ENCODE measurements around the gene ARMC5. TPM values are rescaled to one million over a fixed set of nuclear protein-coding genes. Genes with fewer than 3 reads are reported as not detected.
A peak's percentile ranks its signal among the peaks of the same experiment; 100 is the strongest.
"Not testable (repeated sequence)": the region's sequence is repeated elsewhere in the genome, so short reads cannot be mapped to it uniquely, and the experiment has no call there.

The ARMC5 gene
- 1 to 10 TPM; 4.2 to 8.2 (median 6.1) TPM for polyA plus RNA-seq (ENCODE audit: low read depth in 6 of 6)

- ATAC-seq (ENCODE audit: low read depth in 2 of 2) (peak; percentile 74 to 77), DNase-seq (peak; percentile 97)
- peaks cover 5 to 15% of the 10 kb centered on the region in 2 donors for H3K36me3 Mint-ChIP-seq
- H3K4me1 Mint-ChIP-seq = peaks cover 20 to 49% (median 40%) of the 10 kb centered on the region in 3 donors
- H3K4me3 Mint-ChIP-seq = peak within 1 kb of the TSS; percentile 83 to 97 (median 94)
- H3K27ac Mint-ChIP-seq = peak within 1 kb of the TSS; percentile 97 to 99 (median 98)
- no peaks in the 10 kb centered on the region for H3K9me3 Mint-ChIP-seq
- H3K27me3 Mint-ChIP-seq = no peaks in the 10 kb centered on the region
Observed at GRCh38 chr16:31458844-31459686, at the start of gene ARMC5. ARMC5 (plus strand) TSS chr16:31459501; CDS start chr16:31459525, 24 bp downstream.

- H3K36me3 Mint-ChIP-seq = no peaks in the 10 kb centered on the region
- DNase-seq (no peak), ATAC-seq (ENCODE audit: low read depth in 2 of 2) (no peak)
- no peak overlapping the region for H3K27ac Mint-ChIP-seq
- no peaks in the 10 kb centered on the region for H3K9me3 Mint-ChIP-seq
- no peak overlapping the region for H3K4me3 Mint-ChIP-seq
- peaks cover 16 to 49% (median 44%) of the 10 kb centered on the region in 3 donors for H3K27me3 Mint-ChIP-seq
- peaks cover 0 to 8% (median 6%) of the 10 kb centered on the region in 3 donors for H3K4me1 Mint-ChIP-seq
Observed at GRCh38 chr16:31410082-31410481, 49.2 kb upstream of the ARMC5 start.

- H3K36me3 Mint-ChIP-seq = no peaks in the 10 kb centered on the region
- H3K4me3 Mint-ChIP-seq = no peak overlapping the region
- DNase-seq (no peak), ATAC-seq (ENCODE audit: low read depth in 2 of 2) (no peak)
- no peaks in the 10 kb centered on the region for H3K9me3 Mint-ChIP-seq
- H3K4me1 Mint-ChIP-seq = peaks cover 0 to 8% (median 6%) of the 10 kb centered on the region in 3 donors
- H3K27ac Mint-ChIP-seq = peak overlapping the region in 1 of 6 donors; percentile 69
- H3K27me3 Mint-ChIP-seq = peaks cover 24 to 61% (median 56%) of the 10 kb centered on the region in 3 donors
Observed at GRCh38 chr16:31411024-31411844, 48.1 kb upstream of the ARMC5 start.

- peaks cover 24 to 64% (median 60%) of the 10 kb centered on the region in 3 donors for H3K27me3 Mint-ChIP-seq
Observed at GRCh38 chr16:31412750-31413149, 46.6 kb upstream of the ARMC5 start.

GRCh38 chr16:31413381-31413780 lies 45.9 kb upstream of the ARMC5 start:
- Mint-ChIP-seq H3K4me1 (peaks cover 0 to 8% (median 6%) of the 10 kb centered on the region in 3 donors), H3K4me3 (peak overlapping the region in 1 of 8 donors; percentile 37), H3K9me3 (peaks cover 0 to 6% (median 2%) of the 10 kb centered on the region in 7 donors), H3K27ac (peak overlapping the region in 1 of 6 donors; percentile 4), H3K36me3 (peaks cover 0 to 7% of the 10 kb centered on the region in 2 donors), H3K27me3 (peaks cover 21 to 68% (median 61%) of the 10 kb centered on the region in 3 donors)
- no peak for ATAC-seq (ENCODE audit: low read depth in 2 of 2)
- no peak for DNase-seq

More at GRCh38 chr16:31412750-31413149, 46.6 kb upstream of the ARMC5 start:
- DNase-seq = no peak
- peaks cover 0 to 1% (median 0%) of the 10 kb centered on the region in 7 donors for H3K9me3 Mint-ChIP-seq
- H3K36me3 Mint-ChIP-seq = peaks cover 0 to under 1% of the 10 kb centered on the region in 2 donors
- ATAC-seq (ENCODE audit: low read depth in 2 of 2) = no peak
- peaks cover 0 to 8% (median 6%) of the 10 kb centered on the region in 3 donors for H3K4me1 Mint-ChIP-seq
- no peak overlapping the region for H3K4me3 Mint-ChIP-seq
- peak overlapping the region in 1 of 6 donors; percentile 85 for H3K27ac Mint-ChIP-seq

GRCh38 chr16:31413943-31414342 lies 45.4 kb upstream of the ARMC5 start:
- ATAC-seq (ENCODE audit: low read depth in 2 of 2) (no peak), DNase-seq (no peak)
- Mint-ChIP-seq H3K4me3 (no peak overlapping the region), H3K9me3 (peaks cover 0 to 6% (median 2%) of the 10 kb centered on the region in 7 donors), H3K27me3 (peaks cover 17 to 65% (median 58%) of the 10 kb centered on the region in 3 donors), H3K4me1 (peaks cover 0 to 8% (median 6%) of the 10 kb centered on the region in 3 donors), H3K27ac (no peak overlapping the region), H3K36me3 (peaks cover 0 to 8% of the 10 kb centered on the region in 2 donors)

GRCh38 chr16:31414706-31415105 lies 44.6 kb upstream of the ARMC5 start:
- ATAC-seq (ENCODE audit: low read depth in 2 of 2) (no peak), DNase-seq (no peak)
- Mint-ChIP-seq H3K36me3 (peaks cover 0 to 8% of the 10 kb centered on the region in 2 donors), H3K4me3 (no peak overlapping the region), H3K27me3 (peaks cover 17 to 61% (median 55%) of the 10 kb centered on the region in 3 donors), H3K4me1 (peaks cover 0 to 8% (median 6%) of the 10 kb centered on the region in 3 donors), H3K9me3 (peaks cover 0 to 6% (median 2%) of the 10 kb centered on the region in 7 donors), H3K27ac (peak overlapping the region in 3 of 6 donors; percentile 12 to 33 (median 26))

- Mint-ChIP-seq H3K27ac (no peak overlapping the region), H3K9me3 (peaks cover 0 to 6% (median 2%) of the 10 kb centered on the region in 7 donors), H3K4me1 (peaks cover 0 to 8% (median 6%) of the 10 kb centered on the region in 3 donors), H3K36me3 (peaks cover 0 to 8% of the 10 kb centered on the region in 2 donors), H3K4me3 (no peak overlapping the region), H3K27me3 (peaks cover 17 to 55% (median 55%) of the 10 kb centered on the region in 3 donors)
- ATAC-seq (ENCODE audit: low read depth in 2 of 2) (no peak), DNase-seq (no peak)
Observed at GRCh38 chr16:31416371-31416770, 42.9 kb upstream of the ARMC5 start.

GRCh38 chr16:31417036-31417435 lies 42.3 kb upstream of the ARMC5 start:
- not testable (repeated sequence) for H3K36me3 Mint-ChIP-seq; H3K4me1 Mint-ChIP-seq; DNase-seq; ATAC-seq (ENCODE audit: low read depth in 2 of 2); H3K4me3 Mint-ChIP-seq; H3K9me3 Mint-ChIP-seq; H3K27ac Mint-ChIP-seq
- peaks cover 17 to 55% (median 54%) of the 10 kb centered on the region in 3 donors for H3K27me3 Mint-ChIP-seq

- H3K4me3 Mint-ChIP-seq = no peak overlapping the region
Observed at GRCh38 chr16:31417916-31418315, 41.4 kb upstream of the ARMC5 start.

GRCh38 chr16:31420037-31420436 lies 39.3 kb upstream of the ARMC5 start:
- H3K27ac Mint-ChIP-seq = no peak overlapping the region
- DNase-seq = no peak
- H3K27me3 Mint-ChIP-seq = peaks cover 17 to 60% (median 58%) of the 10 kb centered on the region in 3 donors
- ATAC-seq (ENCODE audit: low read depth in 2 of 2) = no peak
- H3K4me1 Mint-ChIP-seq = no peaks in the 10 kb centered on the region
- peaks cover 0 to 6% (median 2%) of the 10 kb centered on the region in 7 donors for H3K9me3 Mint-ChIP-seq
- H3K36me3 Mint-ChIP-seq = peaks cover 0 to 8% of the 10 kb centered on the region in 2 donors
- no peak overlapping the region for H3K4me3 Mint-ChIP-seq

More at GRCh38 chr16:31417916-31418315, 41.4 kb upstream of the ARMC5 start:
- DNase-seq (no peak), ATAC-seq (ENCODE audit: low read depth in 2 of 2) (no peak)
- H3K36me3 Mint-ChIP-seq = peaks cover 0 to 8% of the 10 kb centered on the region in 2 donors
- peaks cover 0 to 6% (median 2%) of the 10 kb centered on the region in 7 donors for H3K9me3 Mint-ChIP-seq
- H3K27ac Mint-ChIP-seq = peak overlapping the region in 1 of 6 donors; percentile 31
- peaks cover 0 to 8% (median 6%) of the 10 kb centered on the region in 3 donors for H3K4me1 Mint-ChIP-seq
- H3K27me3 Mint-ChIP-seq = peaks cover 18 to 54% (median 52%) of the 10 kb centered on the region in 3 donors

- H3K9me3 Mint-ChIP-seq = peaks cover 0 to 6% (median 2%) of the 10 kb centered on the region in 7 donors
- no peaks in the 10 kb centered on the region for H3K4me1 Mint-ChIP-seq
- DNase-seq (no peak), ATAC-seq (ENCODE audit: low read depth in 2 of 2) (no peak)
- peaks cover 14 to 60% (median 57%) of the 10 kb centered on the region in 3 donors for H3K27me3 Mint-ChIP-seq
- peaks cover 0 to 8% of the 10 kb centered on the region in 2 donors for H3K36me3 Mint-ChIP-seq
- H3K27ac Mint-ChIP-seq = no peak overlapping the region
- no peak overlapping the region for H3K4me3 Mint-ChIP-seq
Observed at GRCh38 chr16:31421587-31421986, 37.7 kb upstream of the ARMC5 start.

GRCh38 chr16:31423241-31423640 lies 36.1 kb upstream of the ARMC5 start:
- Mint-ChIP-seq H3K36me3 (peaks cover 0 to 3% of the 10 kb centered on the region in 2 donors), H3K4me1 (peaks cover 0 to 6% (median 0%) of the 10 kb centered on the region in 3 donors), H3K9me3 (peaks cover 0 to 2% (median 0%) of the 10 kb centered on the region in 7 donors), H3K27me3 (peaks cover 14 to 50% (median 50%) of the 10 kb centered on the region in 3 donors), H3K4me3 (peak overlapping the region in 1 of 8 donors; percentile 35), H3K27ac (no peak overlapping the region)
- ATAC-seq (ENCODE audit: low read depth in 2 of 2) (no peak), DNase-seq (no peak)

All from naive B cell (primary cell).